Neural cell (in vitro differentiated cells): ENCODE data around the gene OAT. TPM values are rescaled to one million over a fixed set of nuclear protein-coding genes. Genes with fewer than 3 reads are reported as not detected.

Experiments used
- H2AFZ ChIP-seq: fragments of 200-600, 300-800 bp; sonication (generic), shearing (Covaris generic); 2 replicates; pipeline ENCODE4 v1.6.0; 2014; ENCODE audit warnings: low read depth, mild to moderate bottlenecking, antibody characterized with exemption, low read length, moderate library complexity
- H3F3A ChIP-seq: fragments of 200-600 bp; shearing (Covaris generic); 2 replicates; pipeline ENCODE4 v1.6.1; 2016; ENCODE audit warnings: mild to moderate bottlenecking, moderate library complexity, mixed read lengths, antibody characterized with exemption, low read length; ENCODE audit not compliant: insufficient read depth, poor library complexity, severe bottlenecking
- H3K27ac ChIP-seq: fragments of 200-600, 300-800 bp; sonication (generic), shearing (Covaris generic); 2 replicates; pipeline ENCODE4 v1.5.1; 2014; ENCODE audit warnings: mild to moderate bottlenecking, low read length, moderate library complexity
- H3K27me3 ChIP-seq: fragments of 300-800, 200-600 bp; sonication (generic), shearing (Covaris generic); 2 replicates; pipeline ENCODE4 v1.6.0; 2014; ENCODE audit warnings: mild to moderate bottlenecking, low read depth, low read length, moderate library complexity; ENCODE audit not compliant: insufficient read depth
- H3K36me3 ChIP-seq: fragments of 300-800, 200-600 bp; sonication (generic), shearing (Covaris generic); 2 replicates; pipeline ENCODE4 v1.5.1; 2014; ENCODE audit warnings: mild to moderate bottlenecking, antibody characterized with exemption, low read length, moderate library complexity; ENCODE audit not compliant: insufficient read depth
- H3K4me2 ChIP-seq: fragments of 300-800, 200-600 bp; sonication (generic), shearing (Covaris generic); 2 replicates; pipeline ENCODE4 v1.6.0; 2014; ENCODE audit warnings: mild to moderate bottlenecking, low read length
- H3K4me3 ChIP-seq: fragments of 300-800, 200-600 bp; sonication (generic), shearing (Covaris generic); 2 replicates; pipeline ENCODE4 v1.5.1; 2014; ENCODE audit warnings: mild to moderate bottlenecking, low read length, moderate library complexity
- H3K79me2 ChIP-seq: fragments of 200-600 bp; shearing (Covaris generic); replicated peaks from 2 replicates; pipeline ENCODE4 v1.6.0; 2014; ENCODE audit warnings: mild to moderate bottlenecking, low read length, moderate library complexity; ENCODE audit not compliant: insufficient read depth
- H3K9ac ChIP-seq: fragments of 300-800, 200-600 bp; sonication (generic), shearing (Covaris generic); 2 replicates; pipeline ENCODE4 v1.6.1; 2016; ENCODE audit warnings: mild to moderate bottlenecking, low read length, mixed read lengths
- H3K9me2 ChIP-seq: fragments of 200-600 bp; shearing (Covaris generic); 2 replicates; pipeline ENCODE4 v1.6.1; 2016; ENCODE audit warnings: mild to moderate bottlenecking, low read length, mixed read lengths; ENCODE audit not compliant: insufficient read depth
- H3K9me3 ChIP-seq: fragments of 200-600, 300-800 bp; sonication (generic), shearing (Covaris generic); 2 replicates; pipeline ENCODE4 v1.6.1; 2016; ENCODE audit warnings: mild to moderate bottlenecking, mixed run types, low read length, moderate library complexity, mixed read lengths
- H4K20me1 ChIP-seq: fragments of 200-600 bp; shearing (Covaris generic); 2 replicates; pipeline ENCODE4 v1.6.1; 2016; ENCODE audit warnings: mild to moderate bottlenecking, mixed run types; ENCODE audit not compliant: insufficient read depth
- CTCF ChIP-seq: fragments of 450-650 bp; IDR thresholded peaks from 2 replicates; pipeline ENCODE4 v1.5.1; 2014; ENCODE audit warnings: antibody characterized with exemption, mild to moderate bottlenecking, moderate library complexity; ENCODE audit not compliant: poor library complexity, severe bottlenecking
- EP300 ChIP-seq: fragments of 450-650 bp; conservative IDR thresholded peaks from 2 replicates; pipeline ENCODE4 v1.6.1; 2014; ENCODE audit warnings: antibody characterized with exemption, mild to moderate bottlenecking, moderate library complexity; ENCODE audit not compliant: poor library complexity, severe bottlenecking
- EZH2 ChIP-seq: fragments of 200-600, 300-800 bp; shearing (Covaris generic), sonication (generic); IDR thresholded peaks from 2 replicates; pipeline ENCODE4 v1.6.1; 2014; ENCODE audit warnings: antibody characterized with exemption, low read length, borderline replicate concordance, mild to moderate bottlenecking; ENCODE audit not compliant: insufficient read depth, poor library complexity, severe bottlenecking
- MXI1 ChIP-seq: fragments of 450-650 bp; conservative IDR thresholded peaks from 2 replicates; pipeline ENCODE4 v1.6.1; 2014; ENCODE audit warnings: antibody characterized with exemption, mild to moderate bottlenecking; ENCODE audit not compliant: poor library complexity, severe bottlenecking
- POLR2AphosphoS5 ChIP-seq: IDR thresholded peaks from 2 replicates; pipeline ENCODE4 v1.6.1; 2012
- RAD21 ChIP-seq: fragments of 450-650 bp; conservative IDR thresholded peaks from 2 replicates; pipeline ENCODE4 v1.6.1; 2014; ENCODE audit warnings: antibody characterized with exemption, mild to moderate bottlenecking, moderate library complexity
- REST ChIP-seq: IDR thresholded peaks from 2 replicates; pipeline ENCODE4 v1.6.1; 2012; ENCODE audit warnings: borderline replicate concordance
- SMC3 ChIP-seq: fragments of 450-650 bp; conservative IDR thresholded peaks from 2 replicates; pipeline ENCODE4 v1.6.1; 2014; ENCODE audit warnings: antibody characterized with exemption, mild to moderate bottlenecking, moderate library complexity; ENCODE audit not compliant: poor library complexity
- TAF1 ChIP-seq: IDR thresholded peaks from 2 replicates; pipeline ENCODE4 v1.6.1; 2012; ENCODE audit warnings: low read depth
- polyA plus RNA-seq: library from polyadenylated mRNA; depleted of rRNA; stranded (reverse); fragments of >200 nt; gene quantifications from 2 replicates; pipeline ENCODE4 v1.2.3, GENCODE V29; 2014

OAT gene
- polyA plus RNA-seq, 1 donor from 2014 or later = 132 TPM

GRCh38 chr10:124409696-124410095, 9.0 kb downstream of the OAT start:
- Histone ChIP-seq H3K79me2 (peaks cover 8% of the 10 kb centered on the region), H4K20me1 (no peaks in the 10 kb centered on the region), H3K9me2 (no peaks in the 10 kb centered on the region), H3K9me3 (no peaks in the 10 kb centered on the region), H3K27me3 (no peaks in the 10 kb centered on the region), H3K4me2 (no peak overlapping the region), H3K4me3 (no peak overlapping the region), H3K9ac (no peak overlapping the region), H3K36me3 (peaks cover 3% of the 10 kb centered on the region), H3F3A (no peaks in the 10 kb centered on the region), H2AFZ (no peak overlapping the region), H3K27ac (no peak overlapping the region)
- TF ChIP-seq SMC3 = no peak
- TF ChIP-seq POLR2AphosphoS5 = no peak
- TF ChIP-seq RAD21 = no peak
- no peak for TF ChIP-seq REST
- TF ChIP-seq CTCF = no peak
- TF ChIP-seq EP300 = no peak
- no peak for TF ChIP-seq EZH2
- TF ChIP-seq MXI1 = no peak

- peaks cover 3% of the 10 kb centered on the region for H3K36me3 ChIP-seq
- no peak overlapping the region for H3K27ac ChIP-seq
Measured at GRCh38 chr10:124408357-124408756, 10.4 kb downstream of the OAT start.

More at GRCh38 chr10:124408357-124408756, 10.4 kb downstream of the OAT start:
- Histone ChIP-seq H3K4me3 (no peak overlapping the region), H3K79me2 (no peaks in the 10 kb centered on the region), H2AFZ (no peak overlapping the region), H3K9me3 (no peaks in the 10 kb centered on the region), H3F3A (no peaks in the 10 kb centered on the region), H3K9me2 (no peaks in the 10 kb centered on the region), H3K27me3 (no peaks in the 10 kb centered on the region), H4K20me1 (no peaks in the 10 kb centered on the region), H3K4me2 (no peak overlapping the region), H3K9ac (no peak overlapping the region)
- TF ChIP-seq TAF1 = no peak
- TF ChIP-seq CTCF = no peak
- no peak for TF ChIP-seq MXI1
- no peak for TF ChIP-seq SMC3
- no peak for TF ChIP-seq REST
